Stimulated activated CD4-positive, alpha-beta T cell treated with anti-CD3 and anti-CD28 coated beads, Interleukin-12 subunit alpha, Interleukin-12 subunit beta, amount 100 ng/mL, for 4 hours (primary cell): ENCODE measurements around the gene NKX6-1.

Source experiments
- DNase-seq: peaks from one replicate; pipeline ENCODE4 v3.0.0-alpha.2; 2020

The NKX6-1 gene

DNA sequence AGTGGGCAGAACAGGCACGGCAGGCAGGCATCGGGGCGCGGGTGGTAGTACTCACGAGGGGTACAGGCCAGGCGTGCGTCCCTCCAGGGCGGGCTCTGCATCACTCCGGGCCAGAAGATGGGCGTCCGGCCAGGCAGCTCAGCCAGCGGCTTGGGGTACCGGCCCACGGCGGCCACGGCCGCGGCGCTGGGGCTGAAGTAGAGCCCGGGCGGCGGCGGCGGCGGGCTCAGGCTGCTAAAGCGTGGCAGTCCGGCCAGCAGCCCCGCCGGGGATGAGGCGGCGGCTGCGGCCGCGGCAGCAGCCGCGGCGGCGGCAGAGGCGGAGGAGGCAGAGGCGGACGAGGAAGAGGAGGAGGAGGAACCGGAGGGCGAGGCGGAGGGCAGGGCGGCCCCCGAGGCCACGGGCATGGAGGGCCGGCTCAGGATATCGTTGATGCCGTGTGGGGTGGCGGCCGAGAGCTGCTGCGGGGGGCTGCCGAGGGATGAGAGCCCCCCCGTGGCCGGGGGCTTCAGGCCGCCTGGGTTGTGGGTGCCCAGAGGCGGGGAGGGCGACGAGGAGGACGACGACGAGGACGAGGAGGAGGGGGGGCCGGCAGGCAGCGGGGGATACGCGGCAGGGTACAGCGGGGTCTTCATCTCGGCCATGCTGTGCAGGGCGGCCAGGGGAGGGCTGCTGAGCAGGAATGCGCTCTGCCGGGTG, 1.4 kb downstream of the NKX6-1 start:
- no peak for DNase-seq

DNA sequence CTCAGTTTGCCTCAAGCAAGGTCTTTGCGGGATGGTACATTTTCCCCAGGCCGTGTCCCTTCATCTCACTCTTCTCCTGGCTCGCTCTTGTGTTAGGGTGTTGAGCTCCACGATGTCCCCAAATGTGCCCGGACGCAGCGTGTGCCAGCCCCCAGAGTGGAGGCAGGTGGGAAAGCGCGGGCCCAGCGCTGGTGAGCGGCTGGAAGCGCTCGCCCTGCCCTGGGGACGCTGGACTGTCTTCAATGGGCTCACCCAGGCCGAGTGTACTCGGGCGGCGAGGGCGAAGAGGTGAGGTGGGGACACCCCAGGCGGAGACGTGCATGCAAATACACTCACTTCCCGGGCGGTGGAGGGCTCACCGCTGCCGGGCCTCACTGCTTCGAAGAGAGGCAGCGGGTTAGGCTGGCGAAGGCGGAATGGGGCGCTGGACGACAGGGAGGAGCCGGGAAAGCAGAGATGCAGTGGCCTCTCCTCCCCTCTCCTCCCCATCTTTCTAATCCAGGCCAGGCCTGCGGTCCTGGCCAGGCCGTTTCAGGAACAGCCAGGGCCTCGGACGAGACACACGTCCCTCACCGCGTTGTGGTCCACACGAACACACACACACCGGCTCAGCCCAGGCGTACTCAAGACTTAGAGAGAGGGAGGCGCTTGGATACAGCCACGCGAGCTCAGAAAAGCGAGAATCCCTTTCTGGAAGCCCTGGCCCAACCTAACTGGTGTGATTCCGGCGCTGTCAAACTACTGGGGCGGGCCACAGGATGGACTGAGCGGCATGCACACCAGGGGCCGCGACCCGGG, 2.2 kb downstream of the NKX6-1 start:
- no peak for DNase-seq

DNA sequence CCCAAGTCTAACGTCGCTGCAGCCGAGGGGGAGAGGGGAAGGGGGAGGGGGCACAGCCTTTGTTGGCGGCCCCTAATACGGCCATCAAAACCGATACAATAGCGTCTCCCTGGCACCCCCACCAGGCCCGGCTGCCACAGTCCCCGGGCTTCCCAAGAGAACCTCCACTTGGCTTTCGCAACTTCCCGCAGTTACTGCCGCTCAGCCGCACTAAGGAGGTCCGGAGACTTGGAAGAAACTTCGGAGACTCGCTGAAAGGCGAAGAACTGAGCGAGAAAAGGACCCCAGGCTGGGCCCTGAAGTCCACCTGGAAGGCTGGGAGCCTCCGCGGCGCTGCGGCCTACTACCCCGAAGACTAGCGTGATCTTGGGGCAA, 2.8 kb downstream of the NKX6-1 start:
- no peak for DNase-seq

DNA sequence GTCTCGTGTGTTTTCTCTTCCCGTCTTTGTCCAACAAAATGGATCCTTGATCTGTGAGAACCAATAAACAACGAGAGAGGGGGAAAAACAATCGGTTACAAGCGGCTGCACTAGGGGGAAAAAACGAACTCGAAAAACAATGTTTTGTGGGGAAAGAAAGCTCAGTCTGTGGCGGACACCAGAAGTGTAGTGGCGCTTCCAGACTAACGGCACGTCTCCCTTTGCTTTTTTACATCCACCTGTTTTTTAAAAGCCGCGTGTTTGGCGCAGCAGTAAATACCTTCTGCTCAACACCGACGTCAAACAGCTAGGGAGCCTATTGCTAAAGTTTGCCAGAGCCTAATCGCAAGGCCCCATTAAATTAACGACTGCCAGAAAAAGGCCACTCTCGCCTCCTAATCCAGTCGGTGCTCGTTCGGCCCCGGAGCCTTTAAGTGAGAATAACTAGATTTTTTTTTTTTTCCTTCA, 3.3 kb downstream of the NKX6-1 start:
- no peak for DNase-seq

DNA sequence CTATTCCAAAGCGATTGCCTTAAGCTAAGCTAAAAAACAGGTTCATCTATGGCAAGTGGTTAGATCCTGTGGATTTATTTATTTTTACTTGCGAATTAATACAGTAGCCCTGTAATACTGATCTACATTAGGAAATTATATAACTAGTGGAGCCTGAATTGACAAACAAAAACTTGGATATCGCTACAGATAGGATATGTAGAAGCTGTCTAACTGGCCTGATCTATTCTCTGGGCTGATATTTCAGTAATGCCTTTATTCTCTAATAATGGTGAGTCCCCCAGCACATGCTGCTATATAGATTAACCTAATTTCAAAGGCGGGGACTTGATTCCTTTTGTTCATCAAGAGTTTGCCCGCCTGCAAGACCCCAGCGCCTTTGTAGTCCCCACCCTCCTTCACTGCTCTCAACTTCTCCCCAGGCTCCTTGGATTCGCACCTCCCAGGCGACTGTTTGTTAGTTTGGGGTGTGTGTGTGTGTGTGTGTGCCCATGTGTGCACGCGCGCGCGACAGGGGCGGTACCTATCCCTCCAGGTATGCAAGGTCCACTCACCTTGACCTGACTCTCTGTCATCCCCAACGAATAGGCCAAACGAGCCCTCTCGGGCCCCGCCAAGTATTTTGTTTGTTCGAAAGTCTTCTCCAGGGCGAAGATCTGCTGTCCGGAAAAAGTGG, 3.8 kb downstream of the NKX6-1 start:
- no peak for DNase-seq

DNA sequence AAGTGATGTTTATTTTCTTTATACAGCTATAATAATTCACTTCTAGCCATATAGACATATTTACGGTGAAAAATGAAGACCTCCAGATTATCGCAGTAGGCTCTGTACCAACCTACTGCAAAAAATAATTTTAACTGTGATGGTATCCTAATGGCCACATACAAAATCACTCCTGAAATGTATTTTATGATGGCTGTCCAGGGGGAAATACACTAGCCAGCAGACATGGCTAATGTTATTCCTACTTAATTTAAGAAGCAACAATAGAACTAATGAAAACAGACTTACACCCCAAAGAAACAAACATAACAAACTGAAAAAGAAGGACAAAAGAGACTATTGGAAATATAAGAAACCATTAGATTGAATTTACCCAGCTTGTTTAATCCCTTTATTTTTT, 4.6 kb downstream of the NKX6-1 start:
- no peak for DNase-seq

GRCh38 chr4:84494076-84494475, 5.0 kb downstream of the NKX6-1 start:
- no peak for DNase-seq

GRCh38 chr4:84493092-84493850, 5.8 kb downstream of the NKX6-1 start:
- DNase-seq, result no peak

GRCh38 chr4:84492737-84493091, 6.4 kb downstream of the NKX6-1 start:
- DNase-seq, result no peak

DNA sequence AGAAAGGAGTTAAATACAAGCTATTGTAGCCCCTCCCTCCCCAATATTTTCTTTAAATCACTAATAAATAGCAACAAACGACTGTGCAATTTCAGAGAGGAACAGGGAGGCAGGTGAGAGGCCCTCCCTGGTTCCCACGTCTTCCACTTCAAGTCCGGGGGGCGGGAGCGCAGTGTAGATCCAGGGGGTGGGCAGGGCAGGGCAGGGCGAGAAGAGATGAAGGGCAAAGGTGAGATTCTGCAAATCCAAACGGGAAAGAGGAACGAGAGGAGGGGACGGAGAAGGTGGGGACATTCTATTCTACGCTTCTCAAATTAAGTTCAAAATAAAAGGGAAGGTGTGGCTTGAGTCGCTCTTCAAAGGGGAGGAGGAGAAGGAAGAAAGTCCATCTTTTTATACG, 6.8 kb downstream of the NKX6-1 start:
- no peak for DNase-seq

GRCh38 chr4:84491481-84491880, 7.6 kb downstream of the NKX6-1 start:
- no peak for DNase-seq

- no peak for DNase-seq
Observed at GRCh38 chr4:84490663-84491062, 8.4 kb downstream of the NKX6-1 start.

DNA sequence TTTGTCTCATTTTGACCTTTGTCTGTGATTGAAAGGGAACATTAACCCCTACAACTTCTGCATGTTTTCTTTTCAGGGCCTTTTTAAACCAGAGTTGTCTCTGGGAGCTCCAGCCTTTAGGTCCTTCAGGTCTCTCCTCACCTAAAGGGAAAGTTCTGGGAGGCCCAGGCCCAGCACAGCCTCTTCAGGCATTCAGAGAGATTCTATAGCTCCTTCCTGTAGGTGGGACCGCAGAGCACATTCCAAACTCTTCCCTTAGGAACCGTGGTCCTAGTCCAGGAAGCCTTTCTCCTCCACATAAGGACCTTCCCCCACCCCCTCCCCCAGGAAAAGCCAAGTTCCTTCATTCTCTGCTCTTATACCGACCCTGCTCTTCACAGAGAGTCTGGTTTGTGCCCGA, 14.9 kb downstream of the NKX6-1 start:
- no peak for DNase-seq

- no peak for DNase-seq
Observed at GRCh38 chr4:84483688-84484087, 15.4 kb downstream of the NKX6-1 start.

DNA sequence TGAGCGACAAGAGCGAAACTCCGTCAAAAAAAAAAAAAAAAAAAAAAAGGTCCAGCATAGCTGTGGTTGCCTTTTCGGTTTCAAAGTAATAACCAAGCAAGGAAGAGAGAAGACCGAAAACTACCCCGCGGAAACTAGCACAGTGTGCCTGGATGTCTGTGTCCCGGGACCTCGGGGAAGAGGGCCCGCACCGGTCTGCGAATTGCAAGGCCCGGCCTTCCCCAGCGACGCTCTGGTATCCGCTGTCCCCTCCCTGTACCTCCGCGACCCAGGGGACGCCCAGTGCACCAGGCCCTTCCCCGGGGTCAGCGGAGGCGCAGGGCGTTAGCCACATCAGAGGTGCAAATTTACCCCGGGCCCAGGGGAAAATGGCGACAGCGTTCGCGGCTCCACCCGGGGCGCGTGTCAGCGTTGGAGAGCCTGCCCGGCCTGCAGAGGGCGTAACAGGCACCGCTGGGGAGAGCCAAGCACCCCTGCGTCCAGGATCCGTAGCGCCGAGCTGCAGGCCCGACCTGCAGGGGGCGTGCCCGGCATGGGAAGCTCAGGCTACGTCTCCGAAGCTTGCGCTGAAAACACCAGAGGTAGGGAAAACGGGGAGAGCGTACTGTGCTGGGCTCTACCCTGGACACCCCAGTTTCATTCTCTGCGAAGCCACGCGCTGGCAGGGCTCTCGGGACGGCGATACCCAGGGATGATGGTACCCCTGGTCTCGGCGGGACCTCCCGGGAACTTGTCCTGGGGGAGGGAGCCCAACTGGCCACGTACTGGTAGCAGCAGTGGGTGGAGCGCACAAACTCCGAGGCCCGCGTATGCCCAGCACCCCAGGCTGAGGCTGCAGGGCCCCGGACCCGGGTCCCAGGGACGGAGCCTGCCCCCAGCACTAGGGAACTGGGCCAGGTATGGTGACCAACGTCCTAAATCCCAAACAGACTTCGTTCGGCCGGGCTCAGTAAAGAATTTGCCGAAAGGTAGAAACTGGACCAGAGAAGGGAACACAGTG, 16.2 kb downstream of the NKX6-1 start:
- DNase-seq, result no peak

- no peak for DNase-seq
Observed at GRCh38 chr4:84481860-84482245, 17.2 kb downstream of the NKX6-1 start.

- DNase-seq, result no peak
Observed at GRCh38 chr4:84481077-84481859, 17.8 kb downstream of the NKX6-1 start.

- DNase-seq, result no peak
Observed at GRCh38 chr4:84480082-84480481, 19.0 kb downstream of the NKX6-1 start.

GRCh38 chr4:84479663-84480062, 19.4 kb downstream of the NKX6-1 start:
- DNase-seq, result no peak

- DNase-seq, result no peak
Observed at GRCh38 chr4:84477738-84478137, 21.4 kb downstream of the NKX6-1 start.

DNA sequence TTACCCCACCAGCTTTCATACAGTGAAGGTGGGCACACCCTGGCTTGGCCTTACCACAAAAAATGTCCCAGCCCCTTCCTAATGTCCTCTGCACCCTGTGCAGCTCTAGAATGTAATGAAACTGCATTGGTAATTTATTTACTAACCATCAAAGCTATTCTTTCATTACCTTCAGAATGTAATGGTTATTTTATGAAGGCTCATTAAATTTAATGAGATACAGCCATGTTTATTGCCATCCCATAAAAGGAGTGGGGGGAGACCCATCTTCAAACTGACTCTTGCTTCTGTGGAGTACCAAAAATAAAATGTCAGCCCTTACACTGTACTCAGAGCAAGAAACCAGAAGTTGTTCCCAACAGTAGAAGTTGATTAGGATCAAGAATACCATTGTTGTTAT, 25.0 kb downstream of the NKX6-1 start:
- DNase-seq, result no peak
